Measurements from ENCODE around the gene TMEM63C.
A peak's percentile ranks its signal among the peaks of the same experiment; 100 is the strongest.

Gene TMEM63C

DNA sequence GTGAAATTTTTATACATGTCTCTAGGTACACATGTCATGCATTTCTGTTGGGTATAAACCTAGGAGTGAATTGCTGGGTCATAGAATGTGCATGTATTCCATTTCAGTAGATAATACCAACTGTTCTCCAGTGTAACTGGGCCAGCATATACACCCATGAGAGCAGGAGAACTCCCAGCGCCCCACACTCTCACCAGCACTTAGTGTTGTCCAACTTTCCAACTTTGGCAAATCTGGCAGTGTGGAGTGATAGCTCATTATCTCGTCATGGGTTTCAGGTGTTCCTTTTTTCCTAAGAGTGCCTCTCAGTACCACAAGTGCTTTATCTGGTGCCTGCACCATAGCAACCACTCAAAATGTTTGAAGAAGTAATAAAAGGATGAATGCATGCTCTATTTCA is 49.3 kb downstream of the TMEM63C start:
- Histone ChIP-seq H3K9ac (no peak overlapping the region), H3K4me2 (no peak overlapping the region), H3K9me3 (peaks cover 11% of the 10 kb centered on the region), H3K27me3 (no peaks in the 10 kb centered on the region), H3K36me3 (peaks cover 56% of the 10 kb centered on the region), H3K27ac (no peak overlapping the region), H3K4me3 (no peak overlapping the region), H4K20me1 (no peaks in the 10 kb centered on the region), H3K4me1 (no peaks in the 10 kb centered on the region)
- no peak for TF ChIP-seq Cebpa-rat (IDR thresholded peaks at IDR 0.05)

DNA sequence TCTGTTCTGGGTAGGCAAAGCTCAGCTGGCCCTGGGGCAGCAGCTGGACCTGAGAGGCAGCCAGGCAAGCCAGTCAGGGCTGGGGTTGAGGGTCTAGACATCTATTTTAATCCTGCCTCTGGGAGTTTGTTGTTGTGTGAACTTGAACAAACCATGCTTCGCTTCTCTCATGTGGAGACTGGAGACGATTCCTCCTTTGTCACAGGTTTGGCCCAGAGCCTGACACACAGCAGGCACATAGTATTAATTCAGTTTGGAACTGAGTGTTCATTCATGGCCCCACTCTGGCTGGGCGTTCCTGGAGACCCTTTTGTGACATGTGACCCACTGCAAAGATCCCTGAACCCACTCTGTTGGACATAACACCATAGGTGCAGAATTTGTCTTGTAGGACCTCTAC is 50.1 kb downstream of the TMEM63C start:
- Histone ChIP-seq H3K4me2 (no peak overlapping the region), H3K27me3 (no peaks in the 10 kb centered on the region), H3K36me3 (peaks cover 52% of the 10 kb centered on the region), H3K27ac (no peak overlapping the region), H3K9me3 (peaks cover 11% of the 10 kb centered on the region), H3K9ac (no peak overlapping the region), H3K4me1 (peaks cover 4% of the 10 kb centered on the region), H3K4me3 (no peak overlapping the region), H4K20me1 (no peaks in the 10 kb centered on the region)
- TF ChIP-seq Cebpa-rat (IDR thresholded peaks at IDR 0.05): no peak

DNA sequence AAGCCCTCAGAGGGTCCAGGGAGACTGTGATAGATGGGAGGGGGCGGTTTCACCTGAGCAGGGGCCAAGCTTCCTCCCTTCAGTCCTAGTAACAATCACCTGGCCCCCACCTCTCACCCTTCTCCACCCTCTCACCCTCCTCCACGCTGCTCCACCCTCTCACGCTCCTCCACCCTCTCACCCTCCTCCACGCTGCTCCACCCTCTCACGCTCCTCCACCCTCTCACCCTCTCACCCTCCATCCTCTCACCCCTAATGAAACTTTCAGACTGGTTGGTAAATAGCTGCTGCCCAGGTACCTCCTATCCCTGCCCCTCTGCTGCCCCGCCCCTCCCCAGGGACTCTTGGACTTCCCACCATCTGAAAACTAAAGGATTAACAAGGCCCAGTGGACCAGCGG is 55.2 kb downstream of the TMEM63C start:
- peak overlapping the region; percentile 89; the same call in 1 of the 2 replicates for H3K27ac ChIP-seq
- no peaks in the 10 kb centered on the region for H3K27me3 ChIP-seq
- H3K4me2 ChIP-seq: peak overlapping the region; percentile 88
- H3K9ac ChIP-seq: no peak overlapping the region
- peaks cover 19% of the 10 kb centered on the region; the same call in 1 of the 2 replicates for H3K36me3 ChIP-seq
- no peak for TF ChIP-seq Cebpa-rat (IDR thresholded peaks at IDR 0.05)
- no peaks in the 10 kb centered on the region for H3K9me3 ChIP-seq
- no peaks in the 10 kb centered on the region for H4K20me1 ChIP-seq
- H3K4me1 ChIP-seq: peaks cover 55% of the 10 kb centered on the region
- H3K4me3 ChIP-seq: no peak overlapping the region

DNA sequence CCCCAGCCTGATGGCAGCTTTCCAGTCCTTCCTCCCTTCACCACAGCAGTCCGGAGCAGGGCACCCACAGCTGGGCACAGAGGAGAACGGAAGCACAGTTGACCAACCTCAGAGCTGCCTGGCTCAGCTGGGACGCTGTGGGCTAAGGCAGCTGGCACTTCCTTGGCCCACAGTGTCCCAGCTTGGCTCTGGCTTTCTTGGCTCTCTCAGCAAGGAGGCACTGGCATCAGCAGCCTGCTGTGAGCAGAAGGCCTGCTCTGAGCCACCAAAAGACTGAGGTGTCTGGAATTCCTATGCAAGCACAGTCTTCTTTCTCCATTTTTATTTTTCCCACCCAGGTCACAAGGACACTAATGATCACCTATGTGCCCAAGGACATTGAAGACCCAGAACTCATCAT is 56.8 kb downstream of the TMEM63C start:
- H3K27me3 ChIP-seq: no peaks in the 10 kb centered on the region
- peaks cover 70% of the 10 kb centered on the region for H3K4me1 ChIP-seq
- H4K20me1 ChIP-seq: no peaks in the 10 kb centered on the region
- peak overlapping the region; percentile 88 for H3K4me2 ChIP-seq
- H3K9me3 ChIP-seq: no peaks in the 10 kb centered on the region
- H3K36me3 ChIP-seq: peaks cover 6% of the 10 kb centered on the region; the same call in 1 of the 2 replicates
- H3K27ac ChIP-seq: peak overlapping the region; percentile 89
- no peak for TF ChIP-seq Cebpa-rat (IDR thresholded peaks at IDR 0.05)
- H3K4me3 ChIP-seq: no peak overlapping the region
- H3K9ac ChIP-seq: peak overlapping the region; percentile 64; the same call in 1 of the 2 replicates

DNA sequence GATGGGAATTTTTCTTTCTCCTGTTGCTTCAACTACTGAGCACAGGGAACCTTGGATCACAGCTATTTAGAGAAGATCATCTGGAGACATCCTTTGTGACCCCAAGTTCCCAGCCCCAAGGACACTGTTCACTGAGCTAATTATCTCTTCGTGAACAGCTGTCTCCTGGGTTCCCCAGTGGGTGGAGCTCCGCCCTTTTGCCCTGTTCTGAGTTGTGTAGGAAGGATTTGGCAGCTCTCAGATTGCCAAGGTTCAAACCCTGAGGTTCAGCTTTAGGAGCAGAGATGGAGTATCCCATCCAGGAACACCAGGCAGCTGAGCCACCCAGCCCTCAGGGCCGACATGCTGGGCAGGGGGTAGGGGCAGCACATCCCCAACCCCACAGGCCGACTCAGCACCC is 57.4 kb downstream of the TMEM63C start:
- H3K4me1 ChIP-seq: peaks cover 77% of the 10 kb centered on the region
- TF ChIP-seq Cebpa-rat (IDR thresholded peaks at IDR 0.05): no peak
- H3K27me3 ChIP-seq: no peaks in the 10 kb centered on the region
- H3K4me3 ChIP-seq: no peak overlapping the region
- H3K9ac ChIP-seq: peak overlapping the region; percentile 64; the same call in 1 of the 2 replicates
- H3K27ac ChIP-seq: peak overlapping the region; percentile 89
- no peaks in the 10 kb centered on the region for H3K36me3 ChIP-seq
- no peaks in the 10 kb centered on the region for H4K20me1 ChIP-seq
- peak overlapping the region; percentile 88 for H3K4me2 ChIP-seq
- H3K9me3 ChIP-seq: no peaks in the 10 kb centered on the region

DNA sequence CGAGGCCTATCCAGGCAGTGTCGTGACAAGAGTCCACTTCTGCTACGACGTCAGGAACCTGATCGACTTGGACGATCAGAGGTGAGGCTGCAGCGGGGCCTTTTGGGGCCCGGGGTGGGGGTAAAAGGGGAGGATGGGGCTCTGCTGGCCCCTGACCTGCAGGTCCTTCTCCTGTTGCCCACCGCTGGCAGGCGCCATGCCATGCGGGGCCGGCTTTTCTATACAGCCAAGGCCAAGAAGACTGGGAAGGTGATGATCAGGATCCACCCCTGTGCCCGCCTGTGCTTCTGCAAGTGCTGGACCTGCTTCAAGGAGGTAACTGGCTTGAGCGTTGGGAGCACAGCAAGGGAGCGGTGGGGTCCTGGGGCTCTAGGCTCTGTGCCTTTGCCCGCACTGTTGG is 57.8 kb downstream of the TMEM63C start:
- Histone ChIP-seq H3K4me2 (peak overlapping the region; percentile 88), H3K27ac (peak overlapping the region; percentile 89), H3K27me3 (no peaks in the 10 kb centered on the region), H4K20me1 (no peaks in the 10 kb centered on the region), H3K36me3 (no peaks in the 10 kb centered on the region), H3K4me1 (peaks cover 81% of the 10 kb centered on the region), H3K9ac (peak overlapping the region; percentile 64), H3K9me3 (no peaks in the 10 kb centered on the region), H3K4me3 (peak overlapping the region; percentile 20; the same call in 1 of the 2 replicates)
- no peak for TF ChIP-seq Cebpa-rat (IDR thresholded peaks at IDR 0.05)

DNA sequence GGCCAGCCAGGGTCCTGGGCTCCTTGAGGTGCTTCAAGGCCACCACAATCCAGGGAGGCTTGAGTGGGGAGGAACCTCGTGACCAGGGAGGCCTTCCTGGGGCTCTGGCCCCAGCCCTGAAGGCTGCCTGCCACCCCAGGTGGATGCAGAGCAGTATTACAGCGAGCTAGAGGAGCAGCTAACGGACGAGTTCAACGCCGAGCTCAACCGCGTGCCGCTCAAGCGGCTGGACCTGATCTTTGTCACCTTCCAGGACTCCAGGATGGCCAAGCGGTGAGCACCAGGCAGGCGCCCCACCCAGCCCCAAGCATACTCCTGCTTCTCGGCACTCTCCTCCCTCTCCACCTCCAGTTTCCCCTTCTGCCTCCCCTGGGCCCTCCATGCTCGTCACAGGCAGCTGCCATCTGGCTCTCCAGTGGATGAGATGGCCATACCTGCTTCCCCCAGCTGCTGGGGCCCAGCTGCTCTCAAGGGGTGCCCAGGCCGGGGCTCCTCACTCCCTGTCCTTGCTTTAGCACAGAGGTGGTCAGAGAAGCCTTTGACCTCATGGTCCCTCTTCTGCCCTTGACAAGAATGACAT is 58.8 kb downstream of the TMEM63C start:
- peaks cover 91% of the 10 kb centered on the region for H3K4me1 ChIP-seq
- H3K4me3 ChIP-seq: peak overlapping the region; percentile 20; the same call in 1 of the 2 replicates
- TF ChIP-seq Cebpa-rat (IDR thresholded peaks at IDR 0.05): no peak
- H3K4me2 ChIP-seq: peak overlapping the region; percentile 88
- H3K27me3 ChIP-seq: no peaks in the 10 kb centered on the region
- no peaks in the 10 kb centered on the region for H4K20me1 ChIP-seq
- H3K27ac ChIP-seq: peak overlapping the region; percentile 89
- peaks cover 4% of the 10 kb centered on the region; the same call in 1 of the 2 replicates for H3K36me3 ChIP-seq
- no peaks in the 10 kb centered on the region; the same call in 1 of the 2 replicates for H3K9me3 ChIP-seq
- peak overlapping the region; percentile 64 for H3K9ac ChIP-seq

DNA sequence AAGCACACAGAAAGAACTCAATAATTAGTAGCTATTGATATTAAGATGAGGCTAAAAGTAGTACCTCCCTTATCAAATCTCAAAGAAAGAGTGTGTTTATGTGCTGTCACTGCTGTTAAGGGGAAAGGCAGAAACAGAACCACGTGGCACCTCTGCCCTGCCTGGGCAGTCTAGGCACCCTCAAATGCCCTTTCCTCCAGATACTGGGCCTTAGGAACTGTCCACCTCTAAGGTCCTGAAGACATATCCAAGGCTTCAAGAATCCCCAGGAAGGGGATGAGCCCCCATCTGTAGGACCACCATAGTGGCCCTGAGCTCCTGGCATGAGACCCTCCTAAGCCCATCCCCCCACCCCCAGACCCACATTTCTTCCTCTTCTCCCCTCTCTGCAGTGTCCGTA is 60.4 kb downstream of the TMEM63C start:
- peak overlapping the region; percentile 61 for H3K9ac ChIP-seq
- peak overlapping the region; percentile 89 for H3K27ac ChIP-seq

DNA sequence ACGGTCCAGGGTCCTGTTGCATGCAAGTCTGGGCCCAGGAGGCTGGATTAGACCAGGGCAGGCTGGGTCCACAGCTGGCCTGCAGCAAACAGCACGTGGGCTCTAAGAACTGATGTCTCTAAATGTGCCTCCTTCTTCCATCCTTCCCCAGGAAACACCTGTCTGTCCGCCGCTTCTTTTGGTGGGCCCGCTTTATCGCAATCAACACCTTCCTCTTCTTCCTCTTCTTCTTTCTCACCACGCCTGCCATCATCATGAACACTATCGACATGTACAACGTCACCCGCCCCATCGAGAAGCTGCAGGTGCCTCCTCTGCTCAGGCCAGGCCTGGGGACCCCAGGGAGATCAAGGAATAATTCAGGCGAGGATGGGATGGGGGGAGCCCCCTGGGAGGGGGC is 61.2 kb downstream of the TMEM63C start:
- Histone ChIP-seq H3K9me3 (no peaks in the 10 kb centered on the region; the same call in 1 of the 2 replicates), H4K20me1 (no peaks in the 10 kb centered on the region), H3K9ac (peak overlapping the region; percentile 61; the same call in 1 of the 2 replicates), H3K27me3 (no peaks in the 10 kb centered on the region), H3K4me2 (peak overlapping the region; percentile 88), H3K27ac (peak overlapping the region; percentile 89), H3K4me3 (peak overlapping the region; percentile 15; the same call in 1 of the 2 replicates), H3K4me1 (peaks cover 79% of the 10 kb centered on the region), H3K36me3 (peaks cover 28% of the 10 kb centered on the region)
- no peak for TF ChIP-seq Cebpa-rat (IDR thresholded peaks at IDR 0.05)

More for the DNA sequence above, 60.4 kb downstream of the TMEM63C start:
- Histone ChIP-seq H3K4me3 (no peak overlapping the region), H3K27me3 (no peaks in the 10 kb centered on the region), H3K9me3 (no peaks in the 10 kb centered on the region; the same call in 1 of the 2 replicates), H4K20me1 (no peaks in the 10 kb centered on the region), H3K4me1 (peaks cover 87% of the 10 kb centered on the region), H3K4me2 (peak overlapping the region; percentile 88), H3K36me3 (peaks cover 20% of the 10 kb centered on the region)
- no peak for TF ChIP-seq Cebpa-rat (IDR thresholded peaks at IDR 0.05)

DNA sequence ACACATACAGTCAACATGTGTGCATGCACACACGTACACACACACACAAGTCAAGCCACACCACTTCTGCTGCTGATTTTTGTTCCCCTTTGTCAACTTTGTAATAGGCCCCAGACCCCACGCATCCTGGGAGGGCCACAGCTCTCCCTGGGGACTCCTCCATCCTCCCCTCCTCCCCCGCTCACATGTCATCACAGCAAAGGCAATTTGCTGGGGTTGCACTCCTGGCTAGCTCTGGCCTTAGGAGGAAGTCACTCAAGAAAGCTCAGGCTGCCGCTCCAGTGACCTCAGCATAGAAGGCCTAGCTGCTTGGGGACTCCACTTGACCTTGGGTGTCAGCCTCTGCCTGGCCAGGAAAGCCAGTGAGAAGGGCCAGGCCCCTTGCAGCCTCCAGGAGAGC is 62.3 kb downstream of the TMEM63C start:
- no peak for TF ChIP-seq Cebpa-rat (IDR thresholded peaks at IDR 0.05)
- peaks cover 68% of the 10 kb centered on the region for H3K4me1 ChIP-seq
- peak overlapping the region; percentile 89 for H3K27ac ChIP-seq
- H4K20me1 ChIP-seq: no peaks in the 10 kb centered on the region
- peak overlapping the region; percentile 36; the same call in 1 of the 2 replicates for H3K4me3 ChIP-seq
- H3K4me2 ChIP-seq: peak overlapping the region; percentile 88
- H3K27me3 ChIP-seq: no peaks in the 10 kb centered on the region
- peak overlapping the region; percentile 68 for H3K9ac ChIP-seq
- peaks cover 39% of the 10 kb centered on the region for H3K36me3 ChIP-seq
- no peaks in the 10 kb centered on the region; the same call in 1 of the 2 replicates for H3K9me3 ChIP-seq
